ENCODE results near the gene PKDCC.
A peak's percentile ranks its signal among the peaks of the same experiment; 100 is the strongest.

The PKDCC gene

GRCh38 chr2:42098571-42099437, 51.0 kb downstream of the PKDCC start:
- H3K9me3 ChIP-seq (ENCODE audit: low read length), result no peaks in the 10 kb centered on the region
- H3K36me3 ChIP-seq (ENCODE audit: insufficient read depth, low read length), result no peaks in the 10 kb centered on the region
- no peak overlapping the region for H3K4me3 ChIP-seq (ENCODE audit: low read length)
- H2AFZ ChIP-seq (ENCODE audit: low read depth, low read length), result no peak overlapping the region
- no peaks in the 10 kb centered on the region for H3K27me3 ChIP-seq (ENCODE audit: insufficient read depth, low read length)
- H3K4me1 ChIP-seq (ENCODE audit: insufficient read depth, low read length), result no peaks in the 10 kb centered on the region

- Histone ChIP-seq H3K27me3 (ENCODE audit: insufficient read depth, low read length) (no peaks in the 10 kb centered on the region), H3K4me1 (ENCODE audit: insufficient read depth, low read length) (no peaks in the 10 kb centered on the region), H3K4me3 (ENCODE audit: low read length) (no peak overlapping the region), H3K9me3 (ENCODE audit: low read length) (no peaks in the 10 kb centered on the region), H3K36me3 (ENCODE audit: insufficient read depth, low read length) (no peaks in the 10 kb centered on the region), H2AFZ (ENCODE audit: low read depth, low read length) (no peak overlapping the region)
Observed at GRCh38 chr2:42099438-42100173, 51.8 kb downstream of the PKDCC start.

GRCh38 chr2:42100683-42101205, 52.9 kb downstream of the PKDCC start:
- Histone ChIP-seq H2AFZ (ENCODE audit: low read depth, low read length) (no peak overlapping the region), H3K4me1 (ENCODE audit: insufficient read depth, low read length) (no peaks in the 10 kb centered on the region), H3K9me3 (ENCODE audit: low read length) (no peaks in the 10 kb centered on the region), H3K36me3 (ENCODE audit: insufficient read depth, low read length) (no peaks in the 10 kb centered on the region), H3K4me3 (ENCODE audit: low read length) (no peak overlapping the region), H3K27me3 (ENCODE audit: insufficient read depth, low read length) (no peaks in the 10 kb centered on the region)

GRCh38 chr2:42101206-42102023, 53.6 kb downstream of the PKDCC start:
- Histone ChIP-seq H3K4me3 (ENCODE audit: low read length) (no peak overlapping the region), H3K4me1 (ENCODE audit: insufficient read depth, low read length) (no peaks in the 10 kb centered on the region)

GRCh38 chr2:42102024-42102590, 54.3 kb downstream of the PKDCC start:
- no peak overlapping the region for H3K4me3 ChIP-seq (ENCODE audit: low read length)
- no peaks in the 10 kb centered on the region for H3K4me1 ChIP-seq (ENCODE audit: insufficient read depth, low read length)
- H3K27me3 ChIP-seq (ENCODE audit: insufficient read depth, low read length), result no peaks in the 10 kb centered on the region
- H2AFZ ChIP-seq (ENCODE audit: low read depth, low read length), result no peak overlapping the region
- H3K9me3 ChIP-seq (ENCODE audit: low read length), result no peaks in the 10 kb centered on the region
- H3K36me3 ChIP-seq (ENCODE audit: insufficient read depth, low read length), result no peaks in the 10 kb centered on the region

More at GRCh38 chr2:42101206-42102023, 53.6 kb downstream of the PKDCC start:
- H3K9me3 ChIP-seq (ENCODE audit: low read length), result no peaks in the 10 kb centered on the region
- no peaks in the 10 kb centered on the region for H3K27me3 ChIP-seq (ENCODE audit: insufficient read depth, low read length)
- no peak overlapping the region for H2AFZ ChIP-seq (ENCODE audit: low read depth, low read length)
- H3K36me3 ChIP-seq (ENCODE audit: insufficient read depth, low read length), result no peaks in the 10 kb centered on the region

- Histone ChIP-seq H3K4me1 (ENCODE audit: insufficient read depth, low read length) (no peaks in the 10 kb centered on the region), H3K27me3 (ENCODE audit: insufficient read depth, low read length) (no peaks in the 10 kb centered on the region), H3K4me3 (ENCODE audit: low read length) (no peak overlapping the region), H2AFZ (ENCODE audit: low read depth, low read length) (no peak overlapping the region), H3K36me3 (ENCODE audit: insufficient read depth, low read length) (no peaks in the 10 kb centered on the region), H3K9me3 (ENCODE audit: low read length) (no peaks in the 10 kb centered on the region)
Observed at GRCh38 chr2:42102591-42103450, 55.0 kb downstream of the PKDCC start.

GRCh38 chr2:42103829-42104228, 56.0 kb downstream of the PKDCC start:
- H3K4me3 ChIP-seq (ENCODE audit: low read length), result no peak overlapping the region
- no peak overlapping the region for H2AFZ ChIP-seq (ENCODE audit: low read depth, low read length)
- H3K4me1 ChIP-seq (ENCODE audit: insufficient read depth, low read length), result no peaks in the 10 kb centered on the region
- no peaks in the 10 kb centered on the region for H3K36me3 ChIP-seq (ENCODE audit: insufficient read depth, low read length)
- no peaks in the 10 kb centered on the region for H3K9me3 ChIP-seq (ENCODE audit: low read length)
- H3K27me3 ChIP-seq (ENCODE audit: insufficient read depth, low read length), result no peaks in the 10 kb centered on the region

- Histone ChIP-seq H3K9me3 (ENCODE audit: low read length) (no peaks in the 10 kb centered on the region), H3K27me3 (ENCODE audit: insufficient read depth, low read length) (no peaks in the 10 kb centered on the region), H2AFZ (ENCODE audit: low read depth, low read length) (no peak overlapping the region), H3K4me3 (ENCODE audit: low read length) (no peak overlapping the region), H3K4me1 (ENCODE audit: insufficient read depth, low read length) (no peaks in the 10 kb centered on the region), H3K36me3 (ENCODE audit: insufficient read depth, low read length) (no peaks in the 10 kb centered on the region)
Observed at GRCh38 chr2:42104621-42105020, 56.8 kb downstream of the PKDCC start.

GRCh38 chr2:42105330-42106256, 57.8 kb downstream of the PKDCC start:
- Histone ChIP-seq H3K9me3 (ENCODE audit: low read length) (no peaks in the 10 kb centered on the region), H3K27me3 (ENCODE audit: insufficient read depth, low read length) (no peaks in the 10 kb centered on the region), H2AFZ (ENCODE audit: low read depth, low read length) (peak overlapping the region; percentile 66), H3K4me1 (ENCODE audit: insufficient read depth, low read length) (no peaks in the 10 kb centered on the region), H3K36me3 (ENCODE audit: insufficient read depth, low read length) (no peaks in the 10 kb centered on the region), H3K4me3 (ENCODE audit: low read length) (no peak overlapping the region)

GRCh38 chr2:42106257-42106816, 58.5 kb downstream of the PKDCC start:
- H3K36me3 ChIP-seq (ENCODE audit: insufficient read depth, low read length), result no peaks in the 10 kb centered on the region
- no peaks in the 10 kb centered on the region for H3K9me3 ChIP-seq (ENCODE audit: low read length)
- H3K27me3 ChIP-seq (ENCODE audit: insufficient read depth, low read length), result no peaks in the 10 kb centered on the region
- peak overlapping the region; percentile 66 for H2AFZ ChIP-seq (ENCODE audit: low read depth, low read length)
- H3K4me1 ChIP-seq (ENCODE audit: insufficient read depth, low read length), result no peaks in the 10 kb centered on the region
- no peak overlapping the region for H3K4me3 ChIP-seq (ENCODE audit: low read length)
